ENCODE results near the gene IFI27L1.

DNA sequence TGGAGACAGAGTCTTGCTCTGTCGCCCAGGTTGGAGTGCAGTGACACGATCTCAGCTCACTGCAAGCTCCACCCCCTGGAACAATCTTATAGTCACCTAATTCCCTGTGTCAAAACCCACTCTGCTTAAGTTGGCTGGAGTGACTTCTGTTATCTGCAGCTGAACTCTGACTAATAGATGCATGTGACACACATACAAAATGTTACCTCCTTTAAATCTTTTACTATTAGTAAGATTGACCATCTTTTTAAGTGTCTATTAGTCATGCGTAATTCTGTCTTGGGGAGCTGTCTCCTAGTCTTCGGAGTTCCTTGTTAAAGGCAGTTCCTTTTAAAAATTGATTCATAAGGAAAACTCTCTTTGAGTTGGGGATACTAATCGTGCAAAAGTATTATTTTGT, 7.4 kb downstream of the IFI27L1 start:
- TF ChIP-seq, protein P1, sequence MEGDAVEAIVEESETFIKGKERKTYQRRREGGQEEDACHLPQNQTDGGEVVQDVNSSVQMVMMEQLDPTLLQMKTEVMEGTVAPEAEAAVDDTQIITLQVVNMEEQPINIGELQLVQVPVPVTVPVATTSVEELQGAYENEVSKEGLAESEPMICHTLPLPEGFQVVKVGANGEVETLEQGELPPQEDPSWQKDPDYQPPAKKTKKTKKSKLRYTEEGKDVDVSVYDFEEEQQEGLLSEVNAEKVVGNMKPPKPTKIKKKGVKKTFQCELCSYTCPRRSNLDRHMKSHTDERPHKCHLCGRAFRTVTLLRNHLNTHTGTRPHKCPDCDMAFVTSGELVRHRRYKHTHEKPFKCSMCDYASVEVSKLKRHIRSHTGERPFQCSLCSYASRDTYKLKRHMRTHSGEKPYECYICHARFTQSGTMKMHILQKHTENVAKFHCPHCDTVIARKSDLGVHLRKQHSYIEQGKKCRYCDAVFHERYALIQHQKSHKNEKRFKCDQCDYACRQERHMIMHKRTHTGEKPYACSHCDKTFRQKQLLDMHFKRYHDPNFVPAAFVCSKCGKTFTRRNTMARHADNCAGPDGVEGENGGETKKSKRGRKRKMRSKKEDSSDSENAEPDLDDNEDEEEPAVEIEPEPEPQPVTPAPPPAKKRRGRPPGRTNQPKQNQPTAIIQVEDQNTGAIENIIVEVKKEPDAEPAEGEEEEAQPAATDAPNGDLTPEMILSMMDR (IDR thresholded peaks at IDR 0.05): no peak
- no peak for TF ChIP-seq POLR2A (IDR thresholded peaks at IDR 0.05)

Data from lower leg skin (tissue), 3 donors.